Liver (tissue), 9 donors: Measurements from ENCODE around the gene DHX57. TPM values are rescaled to one million over a fixed set of nuclear protein-coding genes. Genes with fewer than 3 reads are reported as not detected.

Source experiments
- DNase-seq: peaks from one replicate; pipeline ENCODE4 v3.0.0-alpha.2; 2017; ENCODE audit warnings: low spot score
- H3K27ac ChIP-seq, 2 donors: one replicate each; pipeline ENCODE4 v1.7.0; 2013; ENCODE audit warnings: inconsistent platforms in 2 of 2, low read length in 2 of 2, control low read depth in 1 of 2, low read depth in 1 of 2, mild to moderate bottlenecking in 1 of 2
- H3K27me3 ChIP-seq, 4 donors: one replicate each; pipeline versions ENCODE4 v1.6.1 to v1.7.0; 2013; ENCODE audit warnings: low read length in 3 of 4, inconsistent platforms in 1 of 4, mild to moderate bottlenecking in 1 of 4, moderate library complexity in 1 of 4; ENCODE audit not compliant: control insufficient read depth in 4 of 4, insufficient read depth in 4 of 4
- H3K36me3 ChIP-seq, 4 donors: one replicate each; pipeline versions ENCODE4 v1.6.1 to v1.7.0; 2013; ENCODE audit warnings: low read length in 3 of 4, mild to moderate bottlenecking in 3 of 4, low read depth in 1 of 4, moderate library complexity in 1 of 4; ENCODE audit not compliant: control insufficient read depth in 4 of 4, insufficient read depth in 3 of 4
- H3K4me1 ChIP-seq, 4 donors: one replicate each; pipeline versions ENCODE4 v1.6.1 to v1.7.0; 2013; ENCODE audit warnings: low read length in 3 of 4, mild to moderate bottlenecking in 3 of 4, moderate library complexity in 1 of 4; ENCODE audit not compliant: control insufficient read depth in 4 of 4, insufficient read depth in 4 of 4
- H3K4me3 ChIP-seq, 3 donors: one replicate each; pipeline versions ENCODE4 v1.6.1 to v1.7.0; 2013; ENCODE audit warnings: low read length in 3 of 3, control low read depth in 1 of 3, low read depth in 1 of 3, mild to moderate bottlenecking in 1 of 3
- H3K9ac ChIP-seq, 2 donors: one replicate each; pipeline ENCODE4 v1.7.0; 2013; ENCODE audit warnings: low read length in 2 of 2, mild to moderate bottlenecking in 2 of 2, moderate library complexity in 2 of 2, control low read depth in 1 of 2, low read depth in 1 of 2
- H3K9me3 ChIP-seq, 4 donors: one replicate each; pipeline versions ENCODE4 v1.6.1 to v1.7.0; 2013; ENCODE audit warnings: low read length in 3 of 4; ENCODE audit not compliant: control insufficient read depth in 4 of 4
- EGR1 ChIP-seq, 2 donors: IDR thresholded peaks; 2 replicates each; pipeline ENCODE4 v1.6.1; 2016 to 2018; ENCODE audit warnings: antibody characterized with exemption in 2 of 2, low read depth in 2 of 2
- FOXA1 ChIP-seq: IDR thresholded peaks from 2 replicates; pipeline ENCODE4 v1.6.1; 2016; ENCODE audit warnings: antibody characterized with exemption
- FOXA2 ChIP-seq: IDR thresholded peaks from 2 replicates; pipeline ENCODE4 v1.6.1; 2016; ENCODE audit warnings: antibody characterized with exemption
- GABPA ChIP-seq, 2 donors: IDR thresholded peaks in 1 of 2; conservative IDR thresholded peaks in 1 of 2; 2 replicates each; pipeline ENCODE4 v1.6.1; 2016; ENCODE audit warnings: antibody characterized with exemption in 2 of 2, mild to moderate bottlenecking in 1 of 2, moderate library complexity in 1 of 2
- HNF4A ChIP-seq, 2 donors: conservative IDR thresholded peaks; 2 replicates each; pipeline ENCODE4 v1.6.1; 2016; ENCODE audit warnings: antibody characterized with exemption in 2 of 2, mild to moderate bottlenecking in 2 of 2
- HNF4G ChIP-seq: IDR thresholded peaks from 2 replicates; pipeline ENCODE4 v1.6.1; 2016; ENCODE audit warnings: antibody characterized with exemption
- JUND ChIP-seq, 2 donors: IDR thresholded peaks; 2 replicates each; pipeline ENCODE4 v1.6.1; 2016; ENCODE audit warnings: antibody characterized with exemption in 2 of 2
- NR2F2 ChIP-seq: IDR thresholded peaks from 2 replicates; pipeline ENCODE4 v1.6.1; 2016; ENCODE audit warnings: antibody characterized with exemption
- RAD21 ChIP-seq, 2 donors: IDR thresholded peaks; 2 replicates each; pipeline ENCODE4 v1.6.1; 2016; ENCODE audit warnings: antibody characterized with exemption in 2 of 2, mild to moderate bottlenecking in 2 of 2
- RXRA ChIP-seq, 2 donors: IDR thresholded peaks; 2 replicates each; pipeline ENCODE4 v1.6.1; 2017 to 2018; ENCODE audit warnings: antibody characterized with exemption in 2 of 2, mild to moderate bottlenecking in 1 of 2
- SP1 ChIP-seq: IDR thresholded peaks from 2 replicates; pipeline ENCODE4 v1.6.1; 2018; ENCODE audit warnings: antibody characterized with exemption, mild to moderate bottlenecking
- TAF1 ChIP-seq: conservative IDR thresholded peaks from 2 replicates; pipeline ENCODE4 v1.6.1; 2016; ENCODE audit warnings: antibody characterized with exemption, mild to moderate bottlenecking
- YY1 ChIP-seq: IDR thresholded peaks from 2 replicates; pipeline ENCODE4 v1.6.1; 2016; ENCODE audit warnings: antibody characterized with exemption, mild to moderate bottlenecking
- WGBS: extraction: QIAGEN DNeasy Blood & Tissue Kit; methylation state at CpG from one replicate; pipeline ENCODE4 v1.1.7; 2013; 5-methylcytosine and 5-hydroxymethylcytosine counted together
- polyA plus RNA-seq, 2 donors: library from polyadenylated mRNA; stranded (reverse) in 1 of 2; unstranded in 1 of 2; fragments of 200-250 nt in 1 of 2; fragments of >200 nt in 1 of 2; fragmentation: Nextera tagmentation in 1 of 2; extraction: Ambion mirVana in 1 of 2; gene quantifications; one replicate each; pipeline versions ENCODE4 v1.2.1 to v1.2.3, GENCODE V29; 2013 to 2015
- total RNA-seq, 2 donors: library from RNA; depleted of rRNA; stranded (reverse); fragments of >200 nt; gene quantifications; one replicate each; pipeline ENCODE4 v1.2.3, GENCODE V29; 2014
- TF ChIP-seq, protein P1 (sequence below): IDR thresholded peaks from 2 replicates; pipeline ENCODE4 v1.6.1; 2016; ENCODE audit warnings: antibody characterized with exemption
- TF ChIP-seq, protein P2 (sequence below): fragments of 150-350 bp; IDR thresholded peaks from 2 replicates; pipeline ENCODE4 v1.5.1; 2017; ENCODE audit warnings: improper control_type of control experiment, low read depth, low read length; ENCODE audit not compliant: missing input control
- TF ChIP-seq, protein P3 (sequence below): IDR thresholded peaks from 2 replicates; pipeline ENCODE4 v1.6.1; 2016; ENCODE audit warnings: antibody characterized with exemption, mild to moderate bottlenecking
- TF ChIP-seq, protein P4 (sequence below): IDR thresholded peaks from 2 replicates; pipeline ENCODE4 v1.6.1; 2016; ENCODE audit warnings: antibody characterized with exemption
- TF ChIP-seq, protein P5 (sequence below): IDR thresholded peaks from 2 replicates; pipeline ENCODE4 v1.6.1; 2016; ENCODE audit warnings: antibody characterized with exemption
- donor health status: healthy.
- donor health status: healthy.
- donor health status: healthy.
- donor health status: healthy.
- donor health status: healthy.

Gene DHX57
- total and polyA plus RNA-seq, 4 donors = 2.8 to 8.7 (median 5.4) TPM

DNA sequence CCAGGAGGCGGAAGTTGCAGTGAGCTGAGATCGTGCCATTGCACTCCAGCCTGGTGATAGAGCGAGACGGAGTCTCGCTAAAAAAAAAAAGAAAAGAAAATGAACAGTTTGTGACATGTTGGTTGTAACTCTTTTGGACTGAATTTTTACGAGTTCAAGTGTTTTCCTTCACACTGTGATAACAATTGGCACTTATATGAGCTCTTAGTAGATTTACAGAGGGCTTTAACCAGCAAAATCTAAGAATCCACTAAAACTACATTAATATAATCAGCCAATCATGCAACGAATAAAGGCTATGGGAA, 99.9 kb downstream of the DHX57 start:
- 86% methylated on average over 7 of the region's 7 CpGs for WGBS
- Histone ChIP-seq H3K9me3 (no peaks in the 10 kb centered on the region), H3K9ac (no peak overlapping the region), H3K4me3 (no peak overlapping the region), H3K4me1 (peaks cover 0 to 14% (median 12%) of the 10 kb centered on the region in 4 donors), H3K36me3 (peaks cover 0 to 2% (median 0%) of the 10 kb centered on the region in 4 donors), H3K27ac (no peak overlapping the region), H3K27me3 (no peaks in the 10 kb centered on the region)
- no peak for TF ChIP-seq NR2F2
- TF ChIP-seq, protein P1, sequence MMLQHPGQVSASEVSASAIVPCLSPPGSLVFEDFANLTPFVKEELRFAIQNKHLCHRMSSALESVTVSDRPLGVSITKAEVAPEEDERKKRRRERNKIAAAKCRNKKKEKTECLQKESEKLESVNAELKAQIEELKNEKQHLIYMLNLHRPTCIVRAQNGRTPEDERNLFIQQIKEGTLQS = no peak
- TF ChIP-seq GABPA (IDR thresholded peaks at IDR 0.05 in 1 of 2, conservative IDR thresholded peaks at IDR 0.05 in 1 of 2) = no peak
- TF ChIP-seq, protein P2, sequence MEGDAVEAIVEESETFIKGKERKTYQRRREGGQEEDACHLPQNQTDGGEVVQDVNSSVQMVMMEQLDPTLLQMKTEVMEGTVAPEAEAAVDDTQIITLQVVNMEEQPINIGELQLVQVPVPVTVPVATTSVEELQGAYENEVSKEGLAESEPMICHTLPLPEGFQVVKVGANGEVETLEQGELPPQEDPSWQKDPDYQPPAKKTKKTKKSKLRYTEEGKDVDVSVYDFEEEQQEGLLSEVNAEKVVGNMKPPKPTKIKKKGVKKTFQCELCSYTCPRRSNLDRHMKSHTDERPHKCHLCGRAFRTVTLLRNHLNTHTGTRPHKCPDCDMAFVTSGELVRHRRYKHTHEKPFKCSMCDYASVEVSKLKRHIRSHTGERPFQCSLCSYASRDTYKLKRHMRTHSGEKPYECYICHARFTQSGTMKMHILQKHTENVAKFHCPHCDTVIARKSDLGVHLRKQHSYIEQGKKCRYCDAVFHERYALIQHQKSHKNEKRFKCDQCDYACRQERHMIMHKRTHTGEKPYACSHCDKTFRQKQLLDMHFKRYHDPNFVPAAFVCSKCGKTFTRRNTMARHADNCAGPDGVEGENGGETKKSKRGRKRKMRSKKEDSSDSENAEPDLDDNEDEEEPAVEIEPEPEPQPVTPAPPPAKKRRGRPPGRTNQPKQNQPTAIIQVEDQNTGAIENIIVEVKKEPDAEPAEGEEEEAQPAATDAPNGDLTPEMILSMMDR = no peak
- no peak for TF ChIP-seq FOXA2
- TF ChIP-seq, protein P3, sequence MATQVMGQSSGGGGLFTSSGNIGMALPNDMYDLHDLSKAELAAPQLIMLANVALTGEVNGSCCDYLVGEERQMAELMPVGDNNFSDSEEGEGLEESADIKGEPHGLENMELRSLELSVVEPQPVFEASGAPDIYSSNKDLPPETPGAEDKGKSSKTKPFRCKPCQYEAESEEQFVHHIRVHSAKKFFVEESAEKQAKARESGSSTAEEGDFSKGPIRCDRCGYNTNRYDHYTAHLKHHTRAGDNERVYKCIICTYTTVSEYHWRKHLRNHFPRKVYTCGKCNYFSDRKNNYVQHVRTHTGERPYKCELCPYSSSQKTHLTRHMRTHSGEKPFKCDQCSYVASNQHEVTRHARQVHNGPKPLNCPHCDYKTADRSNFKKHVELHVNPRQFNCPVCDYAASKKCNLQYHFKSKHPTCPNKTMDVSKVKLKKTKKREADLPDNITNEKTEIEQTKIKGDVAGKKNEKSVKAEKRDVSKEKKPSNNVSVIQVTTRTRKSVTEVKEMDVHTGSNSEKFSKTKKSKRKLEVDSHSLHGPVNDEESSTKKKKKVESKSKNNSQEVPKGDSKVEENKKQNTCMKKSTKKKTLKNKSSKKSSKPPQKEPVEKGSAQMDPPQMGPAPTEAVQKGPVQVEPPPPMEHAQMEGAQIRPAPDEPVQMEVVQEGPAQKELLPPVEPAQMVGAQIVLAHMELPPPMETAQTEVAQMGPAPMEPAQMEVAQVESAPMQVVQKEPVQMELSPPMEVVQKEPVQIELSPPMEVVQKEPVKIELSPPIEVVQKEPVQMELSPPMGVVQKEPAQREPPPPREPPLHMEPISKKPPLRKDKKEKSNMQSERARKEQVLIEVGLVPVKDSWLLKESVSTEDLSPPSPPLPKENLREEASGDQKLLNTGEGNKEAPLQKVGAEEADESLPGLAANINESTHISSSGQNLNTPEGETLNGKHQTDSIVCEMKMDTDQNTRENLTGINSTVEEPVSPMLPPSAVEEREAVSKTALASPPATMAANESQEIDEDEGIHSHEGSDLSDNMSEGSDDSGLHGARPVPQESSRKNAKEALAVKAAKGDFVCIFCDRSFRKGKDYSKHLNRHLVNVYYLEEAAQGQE = no peak
- no peak for TF ChIP-seq EGR1 (IDR thresholded peaks at IDR 0.05; ENCODE audit: low read depth in 2 of 2)
- TF ChIP-seq JUND (IDR thresholded peaks at IDR 0.05) = no peak
- no peak for TF ChIP-seq TAF1
- no peak for TF ChIP-seq HNF4A (conservative IDR thresholded peaks at IDR 0.05)
- no peak for TF ChIP-seq YY1
- no peak for TF ChIP-seq HNF4G
- TF ChIP-seq, protein P4, sequence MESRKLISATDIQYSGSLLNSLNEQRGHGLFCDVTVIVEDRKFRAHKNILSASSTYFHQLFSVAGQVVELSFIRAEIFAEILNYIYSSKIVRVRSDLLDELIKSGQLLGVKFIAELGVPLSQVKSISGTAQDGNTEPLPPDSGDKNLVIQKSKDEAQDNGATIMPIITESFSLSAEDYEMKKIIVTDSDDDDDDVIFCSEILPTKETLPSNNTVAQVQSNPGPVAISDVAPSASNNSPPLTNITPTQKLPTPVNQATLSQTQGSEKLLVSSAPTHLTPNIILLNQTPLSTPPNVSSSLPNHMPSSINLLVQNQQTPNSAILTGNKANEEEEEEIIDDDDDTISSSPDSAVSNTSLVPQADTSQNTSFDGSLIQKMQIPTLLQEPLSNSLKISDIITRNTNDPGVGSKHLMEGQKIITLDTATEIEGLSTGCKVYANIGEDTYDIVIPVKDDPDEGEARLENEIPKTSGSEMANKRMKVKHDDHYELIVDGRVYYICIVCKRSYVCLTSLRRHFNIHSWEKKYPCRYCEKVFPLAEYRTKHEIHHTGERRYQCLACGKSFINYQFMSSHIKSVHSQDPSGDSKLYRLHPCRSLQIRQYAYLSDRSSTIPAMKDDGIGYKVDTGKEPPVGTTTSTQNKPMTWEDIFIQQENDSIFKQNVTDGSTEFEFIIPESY = no peak
- TF ChIP-seq, protein P5, sequence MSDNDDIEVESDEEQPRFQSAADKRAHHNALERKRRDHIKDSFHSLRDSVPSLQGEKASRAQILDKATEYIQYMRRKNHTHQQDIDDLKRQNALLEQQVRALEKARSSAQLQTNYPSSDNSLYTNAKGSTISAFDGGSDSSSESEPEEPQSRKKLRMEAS = no peak
- no peak for TF ChIP-seq FOXA1
- no peak for TF ChIP-seq SP1
- no peak for TF ChIP-seq RAD21 (IDR thresholded peaks at IDR 0.05)
- no peak for TF ChIP-seq RXRA (IDR thresholded peaks at IDR 0.05)
- DNase-seq = no peak
